HG03469 (cell line): Measurements from ENCODE around the gene CDX1.

Experiments used
- ATAC-seq: cut with Tn5 transposase; IDR thresholded peaks from one replicate; pipeline ENCODE4 v1.9.1; 2021; ENCODE audit warnings: mild to moderate bottlenecking, moderate library complexity, moderate number of reproducible peaks; ENCODE audit not compliant: unreplicated experiment

CDX1 gene

DNA sequence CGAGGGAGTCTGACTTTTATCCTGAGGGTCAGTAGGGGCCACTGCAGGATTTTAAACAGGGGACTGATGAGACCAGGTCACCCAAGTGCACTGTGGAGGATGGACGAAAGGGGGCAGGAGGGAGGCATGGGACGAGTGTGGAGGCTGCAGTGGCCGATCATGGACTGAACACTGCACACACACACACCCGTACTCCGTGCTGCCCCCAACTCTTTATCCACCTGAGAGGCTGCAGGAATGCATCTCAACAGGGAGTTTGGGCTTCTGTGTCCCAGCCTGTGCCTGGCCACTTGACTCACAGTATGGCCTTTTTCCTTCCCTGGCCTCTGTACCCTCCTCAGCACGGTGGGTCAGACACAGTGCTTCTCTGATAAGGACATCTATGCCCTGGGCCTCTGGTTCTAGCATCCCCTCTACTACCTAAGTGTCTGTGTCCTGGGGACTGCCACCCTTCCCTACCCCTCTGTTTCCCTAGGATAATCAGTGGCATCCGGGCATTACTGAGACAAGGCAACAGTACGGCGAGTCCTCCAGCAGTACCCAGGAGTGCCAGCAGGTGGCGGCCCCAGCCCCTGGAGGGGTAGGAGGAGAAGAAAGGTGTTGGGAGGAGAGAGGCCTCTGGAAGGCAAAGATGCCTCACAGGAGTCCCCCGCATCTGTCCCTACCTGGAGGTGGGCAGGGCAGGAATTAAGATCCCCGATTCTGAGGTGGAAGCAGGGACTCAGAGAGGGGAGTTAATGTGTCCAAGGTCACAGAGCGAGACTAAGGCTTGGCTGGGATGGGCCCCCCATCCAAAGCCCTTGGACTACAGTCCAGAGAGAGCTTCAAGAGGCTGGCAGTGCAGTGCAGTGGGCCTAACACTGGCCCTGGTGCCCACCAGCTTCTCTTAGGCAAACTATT is 5.1 kb upstream of the CDX1 start:
- no peak for ATAC-seq

DNA sequence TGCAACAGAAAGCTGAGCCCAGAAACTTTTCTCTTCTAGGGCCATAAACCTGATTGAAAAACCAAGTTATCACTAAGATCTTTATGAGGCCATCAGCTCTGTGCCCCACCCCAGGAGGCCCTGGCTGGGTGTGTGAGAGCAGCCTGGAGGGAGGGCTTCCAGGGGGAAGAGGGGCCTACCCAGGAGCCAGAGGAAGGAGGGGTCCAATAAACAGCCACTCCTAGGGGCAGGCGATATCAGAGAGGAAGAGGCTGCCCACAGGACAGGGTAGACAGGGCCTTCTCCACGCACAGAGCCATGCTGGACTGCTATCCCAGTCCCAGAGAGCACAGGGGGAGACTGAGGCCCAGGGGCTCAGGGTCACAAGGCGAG is 4.5 kb upstream of the CDX1 start:
- ATAC-seq = no peak

DNA sequence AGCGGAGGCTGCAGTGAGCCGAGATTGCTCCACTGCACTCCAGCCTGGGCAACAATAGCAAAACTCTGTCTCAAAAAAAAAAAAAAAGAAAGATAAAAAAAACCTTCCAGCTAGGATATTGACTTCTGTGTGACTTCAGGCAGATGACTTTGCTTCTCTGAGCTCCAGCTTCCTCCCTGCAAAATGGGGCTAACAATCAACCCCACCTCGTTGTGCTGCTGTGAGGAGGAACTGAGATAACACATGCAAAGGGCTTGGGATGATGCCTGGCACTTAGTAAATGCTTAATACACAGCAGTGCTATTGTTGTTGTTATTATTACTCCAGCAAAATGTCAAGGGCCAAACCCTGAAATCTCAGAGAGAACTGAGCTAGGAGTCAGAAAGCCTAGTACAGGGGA is 3.5 kb upstream of the CDX1 start:
- ATAC-seq = no peak

DNA sequence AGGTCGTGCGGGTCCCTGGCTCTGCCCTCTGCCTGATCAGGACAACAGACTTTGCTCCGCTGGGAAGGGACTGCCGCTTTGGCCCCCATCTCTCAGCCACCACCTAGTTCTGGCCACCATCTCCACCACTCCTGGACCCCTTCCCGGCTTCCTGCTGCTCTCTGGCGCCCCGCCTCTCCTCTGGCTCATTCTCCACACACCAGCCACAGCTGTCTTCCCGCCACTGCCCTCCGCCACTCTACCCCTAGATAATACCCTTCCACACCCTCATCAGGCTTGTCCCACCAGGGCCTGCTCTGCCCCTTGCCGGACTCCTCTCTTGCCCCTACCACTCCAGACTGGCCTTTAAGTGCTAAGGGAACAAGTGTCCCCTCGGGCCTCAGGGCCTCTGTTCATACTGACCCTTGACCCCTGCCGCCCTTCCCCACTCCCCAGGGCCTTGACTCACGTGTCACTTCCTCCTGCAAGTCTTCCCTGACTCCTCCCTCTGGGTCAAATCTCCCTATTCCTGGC is 3.0 kb upstream of the CDX1 start:
- ATAC-seq = no peak

DNA sequence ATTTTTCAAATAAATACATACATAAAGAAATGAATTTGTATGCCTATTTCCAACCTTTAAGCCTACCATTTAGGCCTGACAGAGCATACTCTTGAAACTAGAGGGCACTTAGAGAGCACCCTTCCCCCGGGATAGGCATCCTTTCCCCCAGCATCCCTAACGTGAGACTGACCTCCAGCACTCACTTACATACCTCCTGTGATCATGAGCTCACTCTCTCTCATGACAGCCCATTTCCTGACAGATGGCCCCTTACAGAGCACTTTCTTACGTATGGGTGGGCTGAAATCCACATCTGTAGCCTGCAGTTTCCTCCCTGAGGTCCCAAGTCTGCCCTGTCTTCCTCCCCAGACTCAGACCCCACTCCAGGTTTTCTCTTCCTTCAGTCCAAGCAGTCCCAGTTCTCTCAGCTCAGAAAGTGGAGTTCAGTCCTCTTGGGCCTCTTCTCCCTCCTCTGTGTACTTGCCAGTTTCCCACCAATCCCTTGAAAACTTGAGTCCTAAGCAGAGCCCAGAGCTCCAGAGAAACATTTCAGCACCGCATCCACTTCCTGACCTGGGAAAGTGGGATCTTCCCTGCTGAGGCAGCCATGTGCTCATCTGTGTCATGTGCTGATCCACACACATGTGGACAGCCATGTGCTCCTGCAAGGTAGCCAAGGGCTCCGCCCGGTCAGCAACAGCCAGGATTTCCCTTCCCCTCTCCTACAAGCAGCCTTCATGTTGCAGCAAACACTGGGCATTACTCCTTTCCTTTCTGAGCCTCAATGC is 2.2 kb upstream of the CDX1 start:
- ATAC-seq = no peak

DNA sequence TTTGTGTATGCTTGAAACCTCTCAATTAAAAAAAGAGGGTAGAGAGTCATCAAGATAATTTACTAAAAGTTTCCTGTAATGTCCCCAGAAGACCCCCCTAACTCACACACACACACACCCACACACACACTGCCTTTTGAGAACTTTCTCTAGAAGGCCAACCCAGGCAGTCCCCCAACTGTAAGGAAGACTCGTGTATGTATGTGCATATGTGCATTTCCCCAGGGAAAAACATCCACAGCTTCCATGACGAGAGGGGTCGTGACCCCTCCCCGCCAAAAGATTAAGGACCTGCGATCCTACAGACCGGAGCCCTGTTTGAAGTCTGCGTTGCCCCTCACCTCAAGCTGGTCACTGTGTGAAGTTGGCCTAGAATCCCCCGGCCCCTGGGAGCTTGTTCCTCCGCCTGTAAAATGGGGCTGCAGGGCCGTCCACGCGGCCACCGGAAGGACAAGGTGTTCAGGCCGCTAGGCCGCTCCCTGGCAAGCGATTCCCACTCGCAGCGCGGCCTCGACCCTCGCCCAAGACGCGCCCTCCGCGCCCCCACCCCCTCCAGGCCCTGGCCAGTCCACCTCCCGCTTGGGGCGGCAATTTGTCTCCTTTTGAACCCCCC is 435 bp upstream of the CDX1 start:
- no peak for ATAC-seq

DNA sequence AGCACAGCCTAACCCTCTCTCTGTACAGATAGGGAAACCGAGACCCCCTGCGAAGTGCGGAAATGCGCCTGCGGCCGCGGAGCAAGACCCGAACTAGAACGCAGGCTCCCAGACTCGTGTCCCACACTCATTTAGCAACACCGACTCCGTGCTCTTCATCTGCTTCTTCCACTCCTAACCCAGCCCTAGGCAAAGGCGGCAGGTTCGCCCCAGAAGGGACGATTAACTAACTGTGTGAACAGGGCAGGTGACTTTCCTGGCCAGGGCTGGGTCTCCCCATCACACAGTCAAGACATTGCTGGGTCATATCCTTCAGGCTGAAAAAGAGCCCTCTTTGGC is 903 bp downstream of the CDX1 start:
- ATAC-seq = no peak

DNA sequence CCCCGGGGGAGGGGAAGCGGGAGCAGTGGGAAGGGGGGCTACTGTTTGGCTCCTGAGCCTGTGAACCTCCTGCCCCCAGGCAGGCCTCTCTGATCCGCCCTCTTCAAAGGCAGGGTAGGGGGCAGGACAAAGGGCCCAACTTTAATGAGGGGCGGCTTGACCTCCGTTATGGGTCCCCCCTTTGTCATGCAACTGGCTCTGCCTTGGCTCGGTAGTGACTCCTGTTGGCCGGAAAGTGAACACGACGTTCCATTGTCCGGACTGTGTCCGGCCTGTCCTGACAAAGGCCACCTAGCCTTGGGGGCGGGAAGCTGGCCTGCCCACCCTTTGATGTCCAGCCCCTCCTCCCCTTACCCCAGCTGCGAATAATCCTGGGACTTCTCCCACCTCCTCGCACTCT is 1.3 kb downstream of the CDX1 start:
- no peak for ATAC-seq

DNA sequence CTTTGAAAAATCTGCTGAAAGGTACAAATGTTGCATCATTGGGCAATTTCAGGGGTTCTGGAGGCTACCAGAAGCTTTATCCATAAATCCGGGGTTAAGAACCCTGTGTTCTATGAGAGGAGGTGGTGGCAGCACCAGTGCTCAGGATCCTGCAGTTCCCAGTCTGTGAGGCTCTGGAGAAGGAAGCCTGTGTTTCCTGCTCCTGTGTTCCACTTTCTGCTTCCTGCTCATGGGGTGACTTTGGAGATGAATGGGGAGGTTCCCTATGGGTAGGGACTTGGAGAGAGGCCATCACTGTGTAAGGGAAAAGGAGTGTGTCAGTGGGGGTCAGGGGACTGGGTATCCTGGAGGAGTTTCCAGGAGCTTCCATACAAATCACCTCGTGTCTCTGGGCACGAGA is 2.3 kb downstream of the CDX1 start:
- no peak for ATAC-seq

DNA sequence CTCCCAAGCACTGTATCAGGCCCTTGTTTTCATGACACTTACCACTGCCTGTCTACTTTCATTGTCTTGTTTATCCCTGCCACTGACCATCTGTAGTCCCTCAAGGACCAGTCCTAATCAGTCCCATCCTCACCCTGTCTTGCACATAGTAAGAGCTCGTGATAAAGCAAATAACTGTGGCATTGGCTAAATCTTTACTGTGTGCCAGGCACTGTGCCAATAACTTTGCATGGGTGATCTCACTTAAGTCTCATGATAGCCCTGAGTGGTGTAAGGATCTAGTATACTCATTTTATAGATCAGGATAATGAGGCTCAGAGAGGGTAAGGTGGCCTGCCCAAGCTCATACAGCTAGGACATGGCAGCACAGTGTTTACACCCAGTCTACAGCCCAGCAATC is 5.6 kb downstream of the CDX1 start:
- no peak for ATAC-seq

DNA sequence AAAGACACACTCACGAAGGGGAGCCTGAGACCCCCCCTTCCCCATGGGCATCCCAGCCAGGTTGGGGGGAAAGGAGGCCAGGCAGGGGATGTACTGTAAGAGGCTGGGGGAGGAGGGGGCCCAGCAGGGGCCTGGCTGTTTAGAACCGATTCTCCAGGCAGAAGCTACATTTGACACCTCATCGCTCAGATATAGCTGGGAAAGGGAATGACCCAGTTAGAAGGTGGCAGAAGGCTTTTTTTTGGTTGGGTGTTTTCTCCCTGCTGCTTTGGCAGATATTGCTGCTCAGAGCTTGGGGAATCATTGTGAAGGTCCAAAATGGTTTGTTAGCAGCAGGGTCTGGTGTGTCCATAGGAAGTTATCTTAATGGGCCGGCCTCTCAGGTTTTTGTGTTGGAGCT is 6.0 kb downstream of the CDX1 start:
- no peak for ATAC-seq

DNA sequence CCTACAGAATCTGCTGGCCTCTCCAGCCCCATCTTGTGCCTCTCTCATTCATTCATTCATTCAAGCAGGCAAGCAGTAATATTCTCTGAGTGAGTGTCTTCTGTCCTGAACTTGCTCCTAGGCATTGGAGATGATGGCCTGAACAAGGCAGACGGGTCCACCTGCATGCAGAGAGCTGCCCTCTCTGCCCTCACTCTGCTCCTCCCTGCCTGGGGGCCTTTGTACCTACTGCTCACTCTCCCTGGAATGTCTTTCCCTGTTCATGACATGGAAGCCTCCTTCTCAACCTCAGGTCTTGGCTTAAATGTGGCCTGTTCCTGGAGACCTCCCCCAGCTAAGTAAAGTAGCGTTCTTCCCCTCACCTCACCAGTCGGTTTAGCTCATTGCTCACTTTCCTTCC is 6.6 kb downstream of the CDX1 start:
- ATAC-seq = no peak

DNA sequence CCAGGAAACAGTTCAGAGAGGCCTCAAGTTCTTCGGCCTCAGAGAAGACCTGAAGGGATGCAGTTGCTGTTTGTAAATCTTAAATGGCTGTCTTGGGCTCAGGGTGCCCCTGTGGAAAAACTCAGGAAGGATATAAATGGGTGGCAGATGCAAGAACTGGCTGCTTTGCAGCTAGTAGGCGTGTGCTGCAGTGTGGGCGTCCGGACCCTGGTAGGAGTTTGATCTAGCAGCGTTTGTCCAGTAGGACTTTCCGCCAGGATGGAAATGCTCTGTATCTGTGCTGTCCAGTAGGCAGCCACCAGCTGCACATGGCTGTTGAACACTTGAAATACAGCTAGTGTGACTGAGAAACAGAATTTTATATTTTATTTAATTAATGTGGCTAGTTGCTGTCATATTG is 7.7 kb downstream of the CDX1 start:
- no peak for ATAC-seq

DNA sequence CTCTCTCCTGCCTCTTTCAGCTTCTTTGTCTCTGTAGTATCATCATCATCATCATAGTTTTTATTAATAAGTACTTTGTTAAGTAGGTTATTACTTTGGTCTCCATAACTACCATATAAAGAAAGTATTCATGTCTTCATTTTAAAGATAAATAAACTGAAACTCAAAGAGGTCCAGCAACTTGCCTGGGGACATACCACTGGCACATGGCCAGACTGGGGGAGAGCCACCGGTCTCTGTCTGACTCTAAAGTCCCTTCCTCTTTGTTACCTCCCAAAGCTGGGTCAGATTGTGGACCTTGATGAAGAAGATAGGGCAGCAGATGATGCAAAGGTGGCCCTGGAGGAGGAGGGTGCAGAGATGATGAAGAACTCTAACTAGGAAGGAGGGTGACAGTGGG is 8.5 kb downstream of the CDX1 start:
- no peak for ATAC-seq

DNA sequence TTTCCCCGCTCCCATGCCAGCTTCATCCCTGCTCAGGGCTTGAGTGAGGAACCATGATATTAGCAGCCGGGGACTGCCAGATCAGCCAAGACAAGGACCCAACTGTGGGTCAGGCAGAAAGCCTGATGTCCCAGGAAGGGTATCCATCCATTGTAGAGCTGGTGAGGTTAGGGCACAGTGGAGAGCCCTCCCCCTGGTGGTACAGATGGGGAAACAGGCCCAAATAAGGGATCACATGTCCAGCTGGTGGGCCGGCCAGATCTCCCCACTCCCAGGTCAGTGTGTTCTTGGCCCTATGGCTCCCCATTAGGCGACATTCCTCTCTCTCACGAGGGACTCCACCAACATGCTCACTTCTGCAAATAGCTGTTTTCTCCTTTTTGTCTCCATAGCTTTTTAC is 9.0 kb downstream of the CDX1 start:
- ATAC-seq = no peak

DNA sequence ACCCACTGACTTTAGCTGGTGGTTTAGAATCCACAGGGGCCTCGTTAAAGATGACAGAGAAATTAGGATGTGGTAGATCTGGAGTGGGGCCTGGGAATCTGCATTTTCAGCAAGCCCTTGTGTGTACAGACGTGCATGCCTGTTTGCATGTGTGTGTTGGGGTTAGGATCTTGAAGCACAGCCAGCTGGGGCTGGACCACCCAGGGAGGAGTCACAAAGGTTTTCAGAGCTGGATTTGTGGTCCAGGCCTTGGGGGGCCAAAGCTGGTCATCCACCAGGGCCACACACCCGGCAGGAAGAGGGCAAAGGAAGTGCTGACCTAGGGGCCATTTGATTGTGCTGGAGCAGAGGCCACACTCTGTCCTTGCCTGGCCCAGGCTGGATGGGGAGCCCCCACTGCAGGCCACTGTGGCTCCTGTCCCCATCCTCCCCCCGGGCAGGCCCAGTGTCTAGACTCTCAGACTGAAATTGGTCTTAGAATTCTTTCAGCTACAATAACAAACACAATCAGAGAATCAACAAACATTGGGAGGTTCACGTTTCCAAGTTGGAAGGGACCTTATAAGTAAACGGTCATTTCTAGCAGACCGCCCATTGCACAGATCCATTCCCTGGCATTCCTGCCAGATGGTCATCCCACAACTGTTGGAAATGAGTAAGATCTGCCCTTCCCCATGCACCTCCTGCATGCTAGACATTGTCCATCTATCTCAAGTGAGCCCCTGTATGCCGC is 10.3 kb downstream of the CDX1 start:
- ATAC-seq = no peak

DNA sequence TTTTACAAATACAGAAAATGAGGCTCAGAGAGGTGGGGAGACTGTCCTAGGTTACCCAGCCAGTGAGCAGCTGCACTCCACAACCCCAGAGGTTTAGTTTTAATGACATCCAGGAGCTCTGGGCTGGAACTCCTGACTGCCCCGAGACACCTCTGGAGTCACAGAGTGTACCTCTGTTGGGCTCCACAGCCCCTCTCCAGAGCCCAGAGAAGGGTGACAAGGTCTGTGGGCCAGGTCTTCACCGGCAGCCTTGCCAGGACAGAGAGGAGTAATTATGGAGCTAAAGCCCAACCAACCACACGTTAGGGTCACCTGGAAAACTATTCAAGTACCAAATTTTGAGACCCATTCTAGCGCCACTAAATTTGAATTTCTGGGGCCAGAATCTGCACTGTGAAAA is 11.1 kb downstream of the CDX1 start:
- ATAC-seq = no peak

DNA sequence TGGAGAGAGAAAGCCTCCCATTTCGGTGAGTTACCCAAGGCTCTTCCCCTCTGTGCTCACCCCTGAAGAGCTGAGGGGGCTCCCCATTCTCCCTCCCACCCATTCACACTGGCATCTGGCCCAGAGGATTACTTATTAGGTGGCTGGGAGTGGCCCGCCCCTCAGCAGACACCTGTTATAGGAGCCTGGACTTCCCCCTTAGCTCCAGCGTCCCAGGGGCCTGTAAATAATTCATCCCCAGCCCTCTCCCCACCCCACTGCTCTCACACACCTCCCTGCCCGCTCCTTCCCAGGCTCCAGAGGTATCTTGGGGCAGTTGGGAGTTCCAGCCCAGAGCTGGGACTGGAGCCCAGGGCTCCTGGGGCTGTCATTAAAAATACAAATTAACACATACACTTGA is 11.7 kb downstream of the CDX1 start:
- ATAC-seq = no peak

DNA sequence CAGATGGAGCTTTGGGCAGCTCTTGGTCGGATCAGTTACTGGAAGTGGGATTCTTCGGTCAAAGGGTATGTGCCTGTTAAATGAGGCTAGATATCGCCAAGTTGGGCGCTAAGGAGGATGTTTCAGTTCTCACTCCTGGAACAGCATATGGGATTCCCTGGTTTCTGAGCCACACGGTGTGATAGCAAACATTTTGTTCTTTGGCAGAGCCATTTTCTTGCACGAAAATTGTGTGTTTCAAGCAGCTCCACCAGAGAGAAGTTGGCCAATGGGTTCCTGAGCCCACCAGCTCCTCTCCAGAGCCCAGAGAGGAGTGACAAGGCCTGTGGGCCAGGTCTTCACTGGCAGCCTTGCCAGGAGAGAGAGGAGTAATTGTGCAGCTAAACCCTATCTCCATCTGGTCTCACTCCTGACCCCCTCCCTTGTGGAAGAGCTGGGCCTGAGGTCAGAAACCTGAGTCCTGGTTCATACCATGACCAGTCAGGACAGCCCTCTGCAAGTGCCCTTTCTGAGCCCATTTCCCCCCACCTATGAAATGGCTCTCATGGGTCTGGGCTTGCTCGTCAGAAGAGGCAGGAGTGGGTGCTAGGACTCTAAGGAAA is 12.5 kb downstream of the CDX1 start:
- ATAC-seq = no peak

DNA sequence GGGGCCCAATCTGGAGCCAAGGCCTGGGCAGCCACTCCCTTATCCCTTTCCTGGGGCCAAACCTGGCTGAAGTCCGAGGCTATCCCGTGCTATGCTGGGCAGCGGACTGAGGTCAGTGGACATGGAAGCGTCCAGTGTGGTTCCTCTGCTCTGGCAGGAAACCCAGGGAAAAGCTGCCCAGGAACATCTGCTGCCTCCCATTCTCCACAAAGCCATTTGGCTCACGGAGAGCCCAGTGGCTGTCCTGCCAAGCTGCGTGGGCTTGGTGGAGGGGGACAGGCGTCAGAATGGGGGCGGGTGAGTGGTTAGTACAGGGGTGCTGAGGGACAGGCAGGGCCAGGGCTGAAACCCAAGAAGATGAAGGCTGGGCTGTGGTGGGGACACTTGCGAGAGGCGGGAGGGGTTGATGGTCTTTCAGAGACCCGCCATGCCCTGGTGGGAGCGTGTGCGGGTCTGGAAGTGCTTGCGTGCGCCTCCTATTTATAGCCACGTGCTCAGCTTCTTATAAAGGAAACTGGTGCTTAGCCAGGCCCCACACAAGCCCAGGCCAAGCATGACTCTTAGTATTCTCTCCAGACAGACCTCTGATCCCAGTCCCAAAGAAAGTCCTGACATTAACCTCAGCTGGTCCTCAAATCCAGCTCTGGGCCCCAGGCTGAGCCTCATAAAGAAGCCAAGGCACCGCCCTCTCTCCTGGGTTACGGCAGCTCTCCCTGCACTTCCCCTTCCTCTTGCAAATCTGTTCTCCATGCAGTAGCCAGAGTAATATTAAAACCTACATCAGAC is 13.9 kb downstream of the CDX1 start:
- no peak for ATAC-seq
